DND-41 (cell line): ENCODE results near the gene SMARCA2.

Source experiments
- ATAC-seq: fragments of 200-7000 bp; cut with Tn5 transposase; 3 replicates; pipeline ENCODE4 v1.9.1; 2021; ENCODE audit warnings: low read depth; ENCODE audit not compliant: insufficient read depth
- DNase-seq: peaks from one replicate; pipeline ENCODE4 v3.0.0-alpha.2; 2020
- H2AFZ ChIP-seq: 2 replicates; pipeline ENCODE4 v1.6.0; 2012; ENCODE audit warnings: low read depth, low read length
- H3K27ac ChIP-seq: 2 replicates; pipeline ENCODE4 v1.5.1; 2012; ENCODE audit warnings: low read length, inconsistent platforms
- H3K27me3 ChIP-seq: fragments of 200-600 bp; sonication (generic); 2 replicates; pipeline ENCODE4 v1.6.0; 2012; ENCODE audit warnings: low read length, mild to moderate bottlenecking, inconsistent platforms; ENCODE audit not compliant: insufficient read depth, poor library complexity
- H3K36me3 ChIP-seq: 2 replicates; pipeline ENCODE4 v1.5.1; 2012; ENCODE audit warnings: low read length, inconsistent platforms; ENCODE audit not compliant: insufficient read depth
- H3K4me1 ChIP-seq: 2 replicates; pipeline ENCODE4 v1.5.1; 2012; ENCODE audit warnings: mild to moderate bottlenecking, low read length; ENCODE audit not compliant: insufficient read depth
- H3K4me2 ChIP-seq: 2 replicates; pipeline ENCODE4 v1.6.0; 2012; ENCODE audit warnings: mild to moderate bottlenecking, moderate library complexity, low read length, inconsistent platforms; ENCODE audit not compliant: insufficient read depth
- H3K4me3 ChIP-seq, 2 experiments: fragments of 200-600 bp in 1 of 2; shearing (Covaris generic) in 1 of 2; 2 replicates each; pipeline ENCODE4 v1.5.1; 2012 to 2016; ENCODE audit warnings: inconsistent platforms in 2 of 2, low read length in 2 of 2, mild to moderate bottlenecking in 2 of 2, low read depth in 1 of 2, moderate library complexity in 1 of 2
- H3K79me2 ChIP-seq: 2 replicates; pipeline ENCODE4 v1.6.0; 2012; ENCODE audit warnings: low read length, inconsistent platforms; ENCODE audit not compliant: insufficient read depth
- H3K9ac ChIP-seq: 2 replicates; pipeline ENCODE4 v1.6.0; 2012; ENCODE audit warnings: low read depth, mild to moderate bottlenecking, inconsistent platforms, low read length, moderate library complexity
- H3K9me3 ChIP-seq: 2 replicates; pipeline ENCODE4 v1.5.1; 2012; ENCODE audit warnings: low read length, moderate library complexity, mild to moderate bottlenecking, inconsistent platforms; ENCODE audit not compliant: insufficient read depth, severe bottlenecking
- H4K20me1 ChIP-seq: 2 replicates; pipeline ENCODE4 v1.6.0; 2012; ENCODE audit warnings: low read length; ENCODE audit not compliant: insufficient read depth
- CTCF ChIP-seq: IDR thresholded peaks from 2 replicates; pipeline ENCODE4 v1.5.1; 2012; ENCODE audit warnings: borderline replicate concordance, low read length, moderate library complexity, mild to moderate bottlenecking; ENCODE audit not compliant: poor library complexity, severe bottlenecking; ENCODE audit errors: extremely low read depth
- EZH2 ChIP-seq: IDR thresholded peaks from 3 replicates; pipeline ENCODE4 v1.6.1; 2012; ENCODE audit warnings: borderline replicate concordance, low read depth, mild to moderate bottlenecking, moderate library complexity, low read length, inconsistent platforms; ENCODE audit not compliant: severe bottlenecking

The SMARCA2 gene

GRCh38 chr9:2199999-2200796 lies 185.1 kb downstream of the SMARCA2 start:
- Histone ChIP-seq H3K4me1 (no peaks in the 10 kb centered on the region), H3K36me3 (peaks cover 5% of the 10 kb centered on the region; the same call in 1 of the 2 replicates), H3K79me2 (no peaks in the 10 kb centered on the region), H3K4me2 (no peak overlapping the region), H2AFZ (no peak overlapping the region), H3K27ac (no peak overlapping the region), H3K4me3 (no peak overlapping the region), H3K9ac (no peak overlapping the region), H3K9me3 (no peaks in the 10 kb centered on the region), H3K27me3 (no peaks in the 10 kb centered on the region), H4K20me1 (no peaks in the 10 kb centered on the region)
- no peak for ATAC-seq
- no peak for TF ChIP-seq EZH2
- TF ChIP-seq CTCF = no peak
- no peak for DNase-seq

- ATAC-seq (no peak), DNase-seq (no peak)
- Histone ChIP-seq H3K79me2 (no peaks in the 10 kb centered on the region), H3K27ac (no peak overlapping the region), H3K4me2 (no peak overlapping the region), H3K36me3 (no peaks in the 10 kb centered on the region), H2AFZ (no peak overlapping the region), H3K9ac (no peak overlapping the region), H4K20me1 (no peaks in the 10 kb centered on the region), H3K4me1 (no peaks in the 10 kb centered on the region), H3K27me3 (no peaks in the 10 kb centered on the region), H3K4me3 (no peak overlapping the region), H3K9me3 (no peaks in the 10 kb centered on the region)
- no peak for TF ChIP-seq EZH2
- TF ChIP-seq CTCF = no peak
These were observed 193.3 kb downstream of the SMARCA2 start for GRCh38 chr9:2208465-2208864.

- no peak for TF ChIP-seq CTCF
- no peak for TF ChIP-seq EZH2
- H3K4me2 ChIP-seq = no peak overlapping the region
- H3K9me3 ChIP-seq = no peaks in the 10 kb centered on the region
- no peaks in the 10 kb centered on the region for H3K36me3 ChIP-seq
- H2AFZ ChIP-seq = no peak overlapping the region
- ATAC-seq (no peak), DNase-seq (no peak)
- H3K4me3 ChIP-seq = no peak overlapping the region
- no peak overlapping the region for H3K9ac ChIP-seq
- no peak overlapping the region for H3K27ac ChIP-seq
- no peaks in the 10 kb centered on the region for H3K27me3 ChIP-seq
- H4K20me1 ChIP-seq = no peaks in the 10 kb centered on the region
- H3K4me1 ChIP-seq = no peaks in the 10 kb centered on the region
- no peaks in the 10 kb centered on the region for H3K79me2 ChIP-seq
These were observed 193.8 kb downstream of the SMARCA2 start for GRCh38 chr9:2208991-2209390.

GRCh38 chr9:2209400-2209799 lies 194.3 kb downstream of the SMARCA2 start:
- Histone ChIP-seq H3K4me1 (no peaks in the 10 kb centered on the region), H3K36me3 (no peaks in the 10 kb centered on the region), H3K9me3 (no peaks in the 10 kb centered on the region), H3K4me2 (no peak overlapping the region), H3K4me3 (no peak overlapping the region), H4K20me1 (no peaks in the 10 kb centered on the region), H3K27me3 (no peaks in the 10 kb centered on the region), H3K79me2 (no peaks in the 10 kb centered on the region), H2AFZ (no peak overlapping the region), H3K27ac (no peak overlapping the region), H3K9ac (no peak overlapping the region)
- ATAC-seq = no peak
- DNase-seq = no peak
- no peak for TF ChIP-seq CTCF
- TF ChIP-seq EZH2 = no peak
